Measurements from ENCODE around the gene ANKDD1A. TPM values are rescaled to one million over a fixed set of nuclear protein-coding genes. Genes with fewer than 3 reads are reported as not detected.

Gene ANKDD1A
- total RNA-seq, 2 experiments from 2014 or later: 0.87 to 1.1 TPM

- H3K27me3 Mint-ChIP-seq: no peaks in the 10 kb centered on the region
- POLR2A ChIA-PET: no interaction called here
- DNase-seq: no peak
- CTCF ChIA-PET: interaction anchor here (0.6 to 6.0 kb wide), 2 partner anchors 8 to 959 kb away, joined by 3 to 41 read pairs; no protein-coding TSS in a partner anchor
- H3K9me3 Mint-ChIP-seq: peaks cover 9% of the 10 kb centered on the region
- peaks cover 8% of the 10 kb centered on the region for H3K36me3 Mint-ChIP-seq (ENCODE audit: low read depth)
- peak overlapping the region; percentile 99 for H3K27ac Mint-ChIP-seq
- no peak overlapping the region for H3K4me3 Mint-ChIP-seq
- H3K4me1 Mint-ChIP-seq: peaks cover 72% of the 10 kb centered on the region
Measured at GRCh38 chr15:64897345-64897985, 14.2 kb upstream of the ANKDD1A start.

DNA sequence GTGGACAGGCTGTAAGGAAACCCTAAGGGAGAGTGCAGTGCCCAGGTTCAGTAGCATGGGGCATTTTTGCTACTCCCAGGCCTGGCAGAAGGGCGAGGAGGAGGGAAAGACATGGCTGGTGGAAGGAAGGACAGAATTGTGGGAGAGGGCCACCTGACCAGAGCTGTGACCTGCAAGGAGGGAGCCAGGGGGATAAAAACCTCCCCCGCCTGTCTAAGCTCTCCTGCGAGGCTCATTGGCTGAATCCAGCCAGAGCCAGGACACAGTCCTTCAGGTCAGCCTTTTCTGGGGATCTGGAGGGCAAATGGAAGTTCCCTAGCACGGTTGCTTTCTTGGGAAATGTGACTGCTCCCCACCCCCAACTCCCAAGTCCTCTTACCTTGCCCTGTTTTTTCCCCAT, 13.3 kb upstream of the ANKDD1A start:
- Mint-ChIP-seq H3K9me3 (peaks cover 9% of the 10 kb centered on the region), H3K27me3 (no peaks in the 10 kb centered on the region), H3K4me3 (no peak overlapping the region), H3K36me3 (ENCODE audit: low read depth) (peaks cover 8% of the 10 kb centered on the region), H3K27ac (peak overlapping the region; percentile 64), H3K4me1 (peaks cover 72% of the 10 kb centered on the region)
- ChIA-PET POLR2A (no interaction called here), CTCF (interaction anchor here (0.6 to 1.0 kb wide), 2 partner anchors 64 to 959 kb away, joined by 3 read pairs; no protein-coding TSS in a partner anchor)
- DNase-seq: no peak

GRCh38 chr15:64901141-64901540, 10.6 kb upstream of the ANKDD1A start:
- peaks cover 64% of the 10 kb centered on the region for H3K4me1 Mint-ChIP-seq
- ChIA-PET CTCF (interaction anchor here (1.0 kb wide), 1 partner anchor 9 kb away, joined by 3 read pairs; no protein-coding TSS in a partner anchor), POLR2A (no interaction called here)
- no peak overlapping the region for H3K4me3 Mint-ChIP-seq
- H3K36me3 Mint-ChIP-seq (ENCODE audit: low read depth): peaks cover 8% of the 10 kb centered on the region
- no peak for DNase-seq
- H3K27ac Mint-ChIP-seq: peak overlapping the region; percentile 62
- H3K9me3 Mint-ChIP-seq: peaks cover 9% of the 10 kb centered on the region
- no peaks in the 10 kb centered on the region for H3K27me3 Mint-ChIP-seq

DNA sequence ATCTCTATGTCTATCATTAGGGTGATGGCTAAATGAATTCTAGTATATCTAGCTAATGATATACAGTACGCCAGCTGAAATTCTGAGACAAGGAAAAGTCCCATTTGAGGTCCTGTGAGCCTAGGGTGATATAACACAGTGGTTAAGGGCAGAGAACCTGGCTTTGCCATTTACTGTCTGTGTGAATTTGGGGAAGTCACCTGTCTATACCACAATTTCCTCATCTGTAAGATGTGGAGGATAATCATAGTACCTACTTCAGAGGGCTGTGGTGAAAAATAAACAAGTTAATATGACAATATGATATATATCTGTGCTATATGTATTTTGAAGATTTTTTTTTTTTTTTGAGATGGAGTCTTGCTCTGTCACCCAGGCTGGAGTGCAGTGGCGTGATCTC, 9.8 kb upstream of the ANKDD1A start:
- peaks cover 8% of the 10 kb centered on the region for H3K36me3 Mint-ChIP-seq (ENCODE audit: low read depth)
- CTCF ChIA-PET: interaction anchor here (0.6 to 1.0 kb wide), 2 partner anchors 8 to 1641 kb away, joined by 3 to 4 read pairs; no protein-coding TSS in a partner anchor
- H3K4me1 Mint-ChIP-seq: peaks cover 56% of the 10 kb centered on the region
- H3K27ac Mint-ChIP-seq: peak overlapping the region; percentile 79
- peaks cover 9% of the 10 kb centered on the region for H3K9me3 Mint-ChIP-seq
- POLR2A ChIA-PET: no interaction called here
- H3K27me3 Mint-ChIP-seq: no peaks in the 10 kb centered on the region
- no peak overlapping the region for H3K4me3 Mint-ChIP-seq
- DNase-seq: peak; percentile 47

DNA sequence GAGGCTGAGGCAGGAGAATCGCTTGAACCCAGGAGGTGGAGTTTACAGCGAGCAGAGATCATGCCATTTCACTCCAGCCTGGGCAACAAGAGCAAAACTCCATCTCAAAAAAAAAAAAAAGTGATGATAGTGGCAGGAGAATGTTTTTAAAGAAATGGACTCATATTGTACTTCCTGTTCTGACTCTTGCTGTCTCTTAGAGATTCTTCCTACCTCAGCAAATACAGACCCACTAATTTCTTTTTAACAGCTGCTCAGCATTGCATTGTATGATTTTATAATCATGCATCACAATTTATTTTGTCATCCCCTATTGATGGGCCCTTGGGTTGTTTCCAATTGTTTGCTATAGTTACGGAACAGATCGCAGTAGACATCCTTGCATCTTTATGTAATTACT, 8.8 kb upstream of the ANKDD1A start:
- ChIA-PET POLR2A (interaction anchor here (0.7 kb wide), 1 partner anchor 13 kb away, joined by 3 read pairs; no protein-coding TSS in a partner anchor), CTCF (interaction anchor here (0.6 to 5.8 kb wide), 2 partner anchors 8 to 1640 kb away, joined by 4 to 41 read pairs; no protein-coding TSS in a partner anchor)
- DNase-seq: no peak
- Mint-ChIP-seq H3K27me3 (no peaks in the 10 kb centered on the region), H3K36me3 (ENCODE audit: low read depth) (peaks cover 8% of the 10 kb centered on the region), H3K9me3 (peaks cover 9% of the 10 kb centered on the region), H3K4me1 (peaks cover 46% of the 10 kb centered on the region), H3K27ac (peak overlapping the region; percentile 79), H3K4me3 (no peak overlapping the region)

GRCh38 chr15:64903326-64903950, 8.3 kb upstream of the ANKDD1A start:
- Mint-ChIP-seq H3K4me1 (peaks cover 42% of the 10 kb centered on the region), H3K27ac (no peak overlapping the region), H3K9me3 (peaks cover 9% of the 10 kb centered on the region), H3K4me3 (no peak overlapping the region), H3K36me3 (ENCODE audit: low read depth) (peaks cover 8% of the 10 kb centered on the region), H3K27me3 (peaks cover 5% of the 10 kb centered on the region)
- CTCF ChIA-PET: interaction anchor here (5.8 kb wide), 1 partner anchor 9 kb away, joined by 41 read pairs; no protein-coding TSS in a partner anchor
- POLR2A ChIA-PET: interaction anchor here (0.7 kb wide), 1 partner anchor 12 kb away, joined by 3 read pairs; no protein-coding TSS in a partner anchor
- no peak for DNase-seq

DNA sequence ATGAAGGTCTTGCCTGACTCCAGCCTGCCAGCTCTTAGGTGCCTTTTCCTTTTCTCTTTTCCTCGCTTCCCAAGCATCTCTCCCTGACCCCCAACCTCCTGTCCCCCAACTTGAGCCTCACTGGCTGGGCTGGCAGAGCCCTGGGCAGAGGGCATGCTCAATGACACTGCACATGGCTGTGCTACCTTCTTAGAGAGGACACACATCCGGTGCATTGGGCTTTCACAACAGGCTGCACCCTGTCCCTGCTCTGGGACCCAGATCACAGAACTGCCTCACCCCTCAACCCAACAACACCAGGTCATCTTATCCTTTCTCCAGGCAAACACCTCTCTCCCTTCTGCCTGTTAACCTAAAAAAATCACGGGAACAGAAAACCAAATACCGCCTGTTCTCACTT, 7.5 kb upstream of the ANKDD1A start:
- POLR2A ChIA-PET: no interaction called here
- peaks cover 8% of the 10 kb centered on the region for H3K36me3 Mint-ChIP-seq (ENCODE audit: low read depth)

GRCh38 chr15:64905119-64905831, 6.4 kb upstream of the ANKDD1A start:
- ChIA-PET POLR2A (interaction anchor here (0.6 kb wide), 1 partner anchor 399 kb away, joined by 3 read pairs; the partner anchor contains the start of gene RNU5B-1), CTCF (interaction anchor here (0.6 to 5.8 kb wide), 12 partner anchors 11 to 1251 kb away, joined by 3 to 41 read pairs (median 4); no protein-coding TSS in a partner anchor)
- peaks cover 10% of the 10 kb centered on the region for H3K27me3 Mint-ChIP-seq
- H3K36me3 Mint-ChIP-seq (ENCODE audit: low read depth): peaks cover 8% of the 10 kb centered on the region
- H3K4me3 Mint-ChIP-seq: peak overlapping the region; percentile 44
- H3K9me3 Mint-ChIP-seq: peaks cover 5% of the 10 kb centered on the region
- H3K4me1 Mint-ChIP-seq: peaks cover 42% of the 10 kb centered on the region
- peak overlapping the region; percentile 61 for H3K27ac Mint-ChIP-seq
- DNase-seq: peak; percentile 82

More for the DNA sequence above, 7.5 kb upstream of the ANKDD1A start:
- no peak for DNase-seq
- peaks cover 42% of the 10 kb centered on the region for H3K4me1 Mint-ChIP-seq
- H3K4me3 Mint-ChIP-seq: no peak overlapping the region
- CTCF ChIA-PET: interaction anchor here (1.7 to 5.8 kb wide), 2 partner anchors 10 to 67 kb away, joined by 5 to 41 read pairs; no protein-coding TSS in a partner anchor
- peaks cover 6% of the 10 kb centered on the region for H3K27me3 Mint-ChIP-seq
- peak overlapping the region; percentile 57 for H3K27ac Mint-ChIP-seq
- peaks cover 9% of the 10 kb centered on the region for H3K9me3 Mint-ChIP-seq

GRCh38 chr15:64905941-64906340, 5.8 kb upstream of the ANKDD1A start:
- Mint-ChIP-seq H3K27me3 (peaks cover 13% of the 10 kb centered on the region), H3K36me3 (ENCODE audit: low read depth) (peaks cover 4% of the 10 kb centered on the region), H3K9me3 (peaks cover 2% of the 10 kb centered on the region), H3K27ac (no peak overlapping the region), H3K4me3 (no peak overlapping the region), H3K4me1 (peaks cover 42% of the 10 kb centered on the region)
- ChIA-PET POLR2A (interaction anchor here (0.5 to 0.6 kb wide), 2 partner anchors 66 to 399 kb away, joined by 3 read pairs; partner anchors contain the start of gene RNU5B-1), CTCF (interaction anchor here (1.3 to 5.8 kb wide), 6 partner anchors 10 to 178 kb away, joined by 3 to 41 read pairs (median 5); no protein-coding TSS in a partner anchor)
- no peak for DNase-seq

DNA sequence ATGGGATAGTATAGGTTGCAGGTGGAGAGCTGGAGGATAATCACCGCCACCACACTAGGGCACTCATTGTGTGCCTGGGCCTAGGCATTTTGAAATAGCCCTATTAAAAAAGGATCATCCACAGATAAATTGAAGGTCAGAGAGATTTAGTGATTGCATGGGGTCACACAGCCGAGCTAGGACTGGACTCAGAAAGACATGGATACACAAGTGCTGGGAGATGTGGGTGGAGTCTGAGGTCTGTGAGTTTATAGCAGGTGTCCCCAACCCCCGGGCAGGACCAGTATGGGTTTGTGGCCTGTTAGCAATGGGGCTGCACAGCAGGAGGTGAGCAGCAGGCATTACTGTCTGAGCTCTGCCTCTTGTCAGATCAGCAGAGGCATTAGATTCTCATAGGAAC, 5.3 kb upstream of the ANKDD1A start:
- Mint-ChIP-seq H3K4me1 (peaks cover 44% of the 10 kb centered on the region), H3K27me3 (peaks cover 18% of the 10 kb centered on the region), H3K4me3 (no peak overlapping the region), H3K27ac (no peak overlapping the region), H3K36me3 (ENCODE audit: low read depth) (peaks cover 2% of the 10 kb centered on the region), H3K9me3 (no peaks in the 10 kb centered on the region)
- ChIA-PET POLR2A (interaction anchor here (0.5 to 0.6 kb wide), 2 partner anchors 67 to 398 kb away, joined by 3 read pairs; partner anchors contain the start of gene RNU5B-1), CTCF (interaction anchor here (1.3 to 5.8 kb wide), 5 partner anchors 10 to 179 kb away, joined by 3 to 41 read pairs (median 5); no protein-coding TSS in a partner anchor)
- no peak for DNase-seq

GRCh38 chr15:64907991-64908390, 3.7 kb upstream of the ANKDD1A start:
- Mint-ChIP-seq H3K4me1 (peaks cover 37% of the 10 kb centered on the region), H3K27me3 (peaks cover 23% of the 10 kb centered on the region), H3K36me3 (ENCODE audit: low read depth) (no peaks in the 10 kb centered on the region), H3K4me3 (no peak overlapping the region), H3K9me3 (no peaks in the 10 kb centered on the region), H3K27ac (no peak overlapping the region)
- DNase-seq: no peak
- ChIA-PET CTCF (interaction anchor here (0.6 to 5.8 kb wide), 4 partner anchors 13 to 35 kb away, joined by 3 to 41 read pairs (median 4); no protein-coding TSS in a partner anchor), POLR2A (no interaction called here)

GRCh38 chr15:64909546-64909945, 2.2 kb upstream of the ANKDD1A start:
- Mint-ChIP-seq H3K9me3 (no peaks in the 10 kb centered on the region), H3K36me3 (ENCODE audit: low read depth) (no peaks in the 10 kb centered on the region), H3K27me3 (peaks cover 26% of the 10 kb centered on the region), H3K4me1 (peaks cover 25% of the 10 kb centered on the region), H3K27ac (no peak overlapping the region), H3K4me3 (no peak overlapping the region)
- DNase-seq: no peak
- ChIA-PET CTCF (interaction anchor here (0.7 to 1.5 kb wide), 4 partner anchors 8 to 154 kb away, joined by 3 to 5 read pairs (median 3); no protein-coding TSS in a partner anchor), POLR2A (no interaction called here)

All from activated CD4-positive, alpha-beta T cell treated with anti-CD3 and anti-CD28 coated beads, Interleukin-2, amount 10 ng/mL, durations not matched to agents 7 days and 5 days (primary cell).